ENCODE results near the gene CRYGN.

The CRYGN gene

DNA sequence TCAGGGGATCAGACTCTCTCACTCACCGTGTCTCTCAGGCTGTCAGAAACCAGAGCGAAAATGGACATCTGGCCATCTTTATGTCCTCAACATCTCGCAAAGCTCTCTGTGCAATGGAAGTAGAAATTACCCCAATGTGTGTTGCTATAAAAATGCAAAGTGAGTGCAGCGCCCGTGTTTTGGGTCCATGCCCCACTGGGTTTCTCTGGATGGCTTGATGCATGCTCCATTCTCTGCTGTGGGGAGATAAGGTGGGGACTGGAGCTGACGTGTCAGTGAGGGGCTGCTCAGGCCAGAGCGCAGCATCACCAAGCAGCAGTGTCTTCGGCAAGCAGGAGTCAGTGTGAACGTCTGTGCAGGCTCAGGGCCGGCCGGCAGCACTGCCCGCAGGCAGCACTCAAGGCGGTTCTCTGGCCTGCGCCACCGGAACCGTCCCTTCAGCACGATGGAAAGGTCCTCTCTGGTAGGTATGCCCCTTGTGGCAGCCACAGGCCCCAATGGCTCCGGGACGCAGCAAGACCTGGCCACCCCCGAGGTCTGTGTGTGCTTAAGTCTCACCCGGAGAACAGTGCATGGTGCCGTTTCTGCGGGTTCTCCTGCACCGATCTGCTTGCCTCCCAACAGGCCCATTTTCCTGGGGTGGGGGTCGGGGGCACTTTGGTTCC is 60.3 kb downstream of the CRYGN start:
- Histone ChIP-seq H3K4me3 (ENCODE audit: low read depth in 1 of 2, low read length in 1 of 2) (no peak overlapping the region), H3K27me3 (peaks cover 49% of the 10 kb centered on the region), H3K9me3 (no peaks in the 10 kb centered on the region), H3K27ac (no peak overlapping the region), H3K36me3 (peaks cover 54% of the 10 kb centered on the region), H3K4me1 (ENCODE audit: control insufficient read depth in 1 of 2, insufficient read depth in 1 of 2, low read depth in 1 of 2, low read length in 1 of 2) (peaks cover 7 to 12% of the 10 kb centered on the region in 2 experiments)
- TF ChIP-seq, protein P1, sequence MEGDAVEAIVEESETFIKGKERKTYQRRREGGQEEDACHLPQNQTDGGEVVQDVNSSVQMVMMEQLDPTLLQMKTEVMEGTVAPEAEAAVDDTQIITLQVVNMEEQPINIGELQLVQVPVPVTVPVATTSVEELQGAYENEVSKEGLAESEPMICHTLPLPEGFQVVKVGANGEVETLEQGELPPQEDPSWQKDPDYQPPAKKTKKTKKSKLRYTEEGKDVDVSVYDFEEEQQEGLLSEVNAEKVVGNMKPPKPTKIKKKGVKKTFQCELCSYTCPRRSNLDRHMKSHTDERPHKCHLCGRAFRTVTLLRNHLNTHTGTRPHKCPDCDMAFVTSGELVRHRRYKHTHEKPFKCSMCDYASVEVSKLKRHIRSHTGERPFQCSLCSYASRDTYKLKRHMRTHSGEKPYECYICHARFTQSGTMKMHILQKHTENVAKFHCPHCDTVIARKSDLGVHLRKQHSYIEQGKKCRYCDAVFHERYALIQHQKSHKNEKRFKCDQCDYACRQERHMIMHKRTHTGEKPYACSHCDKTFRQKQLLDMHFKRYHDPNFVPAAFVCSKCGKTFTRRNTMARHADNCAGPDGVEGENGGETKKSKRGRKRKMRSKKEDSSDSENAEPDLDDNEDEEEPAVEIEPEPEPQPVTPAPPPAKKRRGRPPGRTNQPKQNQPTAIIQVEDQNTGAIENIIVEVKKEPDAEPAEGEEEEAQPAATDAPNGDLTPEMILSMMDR (IDR thresholded peaks at IDR 0.05): no peak

DNA sequence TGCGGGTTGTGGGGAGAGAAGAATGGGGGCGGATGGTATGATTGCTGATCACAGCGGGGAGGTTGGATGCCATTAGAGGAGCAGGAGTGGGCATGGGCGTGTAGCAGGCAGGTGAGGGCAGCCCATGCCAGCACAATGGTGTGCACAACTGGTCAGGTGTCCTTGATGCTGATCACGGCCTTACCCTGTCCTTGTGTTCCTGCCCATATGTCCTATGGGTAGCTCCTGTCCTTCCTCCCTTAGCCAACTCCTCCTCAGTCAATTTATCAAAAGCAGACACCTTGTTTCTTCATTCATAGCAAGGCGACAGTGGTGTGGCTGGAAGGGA is 60.8 kb downstream of the CRYGN start:
- Histone ChIP-seq H3K9me3 (no peaks in the 10 kb centered on the region), H3K4me1 (ENCODE audit: control insufficient read depth in 1 of 2, insufficient read depth in 1 of 2, low read depth in 1 of 2, low read length in 1 of 2) (peaks cover 7 to 12% of the 10 kb centered on the region in 2 experiments), H3K36me3 (peaks cover 59% of the 10 kb centered on the region), H3K4me3 (ENCODE audit: low read depth in 1 of 2, low read length in 1 of 2) (no peak overlapping the region), H3K27me3 (peaks cover 44% of the 10 kb centered on the region), H3K27ac (no peak overlapping the region)
- TF ChIP-seq, protein P1 (IDR thresholded peaks at IDR 0.05): no peak
